ENCODE measurements around the gene LAMTOR2.
A peak's percentile ranks its signal among the peaks of the same experiment; 100 is the strongest.

LAMTOR2 gene

DNA sequence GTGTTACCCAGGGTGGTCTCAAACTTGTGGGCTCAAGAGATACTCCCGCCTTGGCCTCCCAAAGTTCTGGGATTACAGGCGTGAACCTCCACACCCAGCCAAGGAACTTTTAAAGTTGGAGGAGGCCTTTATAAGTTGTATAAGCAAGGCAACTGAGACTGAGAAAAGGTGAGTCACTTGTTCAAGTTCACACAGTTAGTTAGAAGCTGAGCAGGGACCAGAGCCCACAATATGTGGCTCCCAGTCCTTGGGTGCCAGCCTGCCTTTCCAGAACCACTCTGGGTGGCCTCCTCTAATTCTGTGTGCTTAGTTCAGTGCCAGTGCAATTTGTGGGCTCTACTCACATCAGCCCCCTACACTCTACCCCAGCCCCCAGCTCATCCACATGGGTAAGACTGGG, 10.0 kb downstream of the LAMTOR2 start:
- no peak overlapping the region for H3K27ac ChIP-seq (ENCODE audit: low read depth, low read length)

DNA sequence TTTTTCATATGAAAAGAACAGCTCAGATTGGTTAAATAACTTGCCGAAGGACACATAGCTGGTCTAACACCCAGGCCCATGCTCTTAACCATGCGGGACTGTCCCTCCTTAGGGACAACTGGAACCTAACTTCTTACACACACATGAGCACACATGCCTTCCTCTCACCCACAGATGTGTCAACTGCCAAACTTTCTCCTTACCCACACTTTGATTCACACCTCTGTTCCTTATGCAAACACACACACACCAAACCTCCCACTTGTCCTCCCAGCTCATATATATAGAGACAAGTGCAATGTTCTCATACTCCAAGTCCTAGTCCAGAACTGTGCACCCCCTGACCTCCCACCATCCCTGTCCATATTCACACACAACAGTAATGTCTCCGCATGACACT, 10.6 kb downstream of the LAMTOR2 start:
- Histone ChIP-seq H3K4me3 (ENCODE audit: low read length) (no peak overlapping the region), H2BK120ac (ENCODE audit: low read depth, low read length) (no peak overlapping the region), H4K8ac (ENCODE audit: low read depth, low read length) (no peak overlapping the region), H3K9ac (ENCODE audit: low read length) (no peak overlapping the region), H3K27ac (ENCODE audit: low read depth, low read length) (no peak overlapping the region), H3K27me3 (ENCODE audit: insufficient read depth, low read length, poor library complexity) (no peaks in the 10 kb centered on the region), H3K36me3 (ENCODE audit: control insufficient read depth, insufficient read depth, low read length) (no peaks in the 10 kb centered on the region), H4K5ac (ENCODE audit: low read length) (no peak overlapping the region), H3K4me2 (ENCODE audit: low read length) (no peak overlapping the region), H3K79me2 (ENCODE audit: control insufficient read depth, insufficient read depth, low read length) (peaks cover 3% of the 10 kb centered on the region), H3K4me1 (ENCODE audit: control insufficient read depth, low read depth, low read length) (peaks cover 5% of the 10 kb centered on the region), H2BK15ac (replicated peaks; ENCODE audit: low read depth) (no peak overlapping the region), H3K56ac (ENCODE audit: low read length) (no peak overlapping the region), H3K4ac (ENCODE audit: low read depth, low read length) (no peak overlapping the region), H2AK5ac (ENCODE audit: low read length) (no peak overlapping the region), H3K79me1 (ENCODE audit: low read length) (peaks cover 2% of the 10 kb centered on the region), H2BK5ac (ENCODE audit: low read length) (no peak overlapping the region), H3K23ac (ENCODE audit: low read length) (no peak overlapping the region), H3K18ac (ENCODE audit: low read length) (no peak overlapping the region)
- WGBS (ENCODE audit: extremely low coverage, insufficient coverage, low lambda C conversion rate) = no CpG with 5 or more reads among the region's 3 CpGs
- DNase-seq = no peak

More for the DNA sequence above, 10.0 kb downstream of the LAMTOR2 start:
- H3K27me3 ChIP-seq (ENCODE audit: insufficient read depth, low read length, poor library complexity) = no peaks in the 10 kb centered on the region
- H3K9ac ChIP-seq (ENCODE audit: low read length) = no peak overlapping the region
- no CpG with 5 or more reads among the region's 2 CpGs for WGBS (ENCODE audit: extremely low coverage, insufficient coverage, low lambda C conversion rate)
- H2AK5ac ChIP-seq (ENCODE audit: low read length) = no peak overlapping the region
- H4K8ac ChIP-seq (ENCODE audit: low read depth, low read length) = no peak overlapping the region
- no peak overlapping the region for H3K4ac ChIP-seq (ENCODE audit: low read depth, low read length)
- no peak overlapping the region for H3K18ac ChIP-seq (ENCODE audit: low read length)
- DNase-seq = no peak
- H3K4me3 ChIP-seq (ENCODE audit: low read length) = no peak overlapping the region
- no peak overlapping the region for H2BK15ac ChIP-seq (replicated peaks; ENCODE audit: low read depth)
- H2BK120ac ChIP-seq (ENCODE audit: low read depth, low read length) = no peak overlapping the region
- no peak overlapping the region for H3K23ac ChIP-seq (ENCODE audit: low read length)
- H3K4me2 ChIP-seq (ENCODE audit: low read length) = no peak overlapping the region
- H2BK5ac ChIP-seq (ENCODE audit: low read length) = no peak overlapping the region
- H3K79me1 ChIP-seq (ENCODE audit: low read length) = peaks cover 2% of the 10 kb centered on the region
- no peak overlapping the region for H4K5ac ChIP-seq (ENCODE audit: low read length)
- no peak overlapping the region for H3K56ac ChIP-seq (ENCODE audit: low read length)
- no peaks in the 10 kb centered on the region for H3K36me3 ChIP-seq (ENCODE audit: control insufficient read depth, insufficient read depth, low read length)
- H3K4me1 ChIP-seq (ENCODE audit: control insufficient read depth, low read depth, low read length) = peaks cover 5% of the 10 kb centered on the region
- peaks cover 3% of the 10 kb centered on the region for H3K79me2 ChIP-seq (ENCODE audit: control insufficient read depth, insufficient read depth, low read length)

DNA sequence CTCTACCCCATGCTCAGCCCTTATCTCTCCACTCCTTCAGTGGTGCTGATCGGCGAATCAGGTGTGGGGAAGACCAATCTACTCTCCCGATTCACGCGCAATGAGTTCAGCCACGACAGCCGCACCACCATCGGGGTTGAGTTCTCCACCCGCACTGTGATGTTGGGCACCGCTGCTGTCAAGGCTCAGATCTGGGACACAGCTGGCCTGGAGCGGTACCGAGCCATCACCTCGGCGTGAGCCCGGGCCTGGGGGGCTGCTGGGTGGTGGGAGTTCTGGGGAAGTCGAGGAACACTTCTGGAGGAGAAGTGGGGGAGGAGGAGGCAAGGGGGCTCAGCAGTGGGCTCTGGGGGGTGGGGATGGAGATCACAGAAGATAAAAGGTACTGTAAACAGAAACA, 11.3 kb downstream of the LAMTOR2 start:
- Histone ChIP-seq H2AK5ac (ENCODE audit: low read length) (no peak overlapping the region), H3K23ac (ENCODE audit: low read length) (no peak overlapping the region), H2BK15ac (replicated peaks; ENCODE audit: low read depth) (no peak overlapping the region), H3K36me3 (ENCODE audit: control insufficient read depth, insufficient read depth, low read length) (no peaks in the 10 kb centered on the region), H2BK120ac (ENCODE audit: low read depth, low read length) (no peak overlapping the region), H2BK5ac (ENCODE audit: low read length) (no peak overlapping the region), H3K27ac (ENCODE audit: low read depth, low read length) (no peak overlapping the region), H3K9ac (ENCODE audit: low read length) (no peak overlapping the region), H3K79me1 (ENCODE audit: low read length) (peaks cover 2% of the 10 kb centered on the region), H3K4me1 (ENCODE audit: control insufficient read depth, low read depth, low read length) (peaks cover 5% of the 10 kb centered on the region), H4K8ac (ENCODE audit: low read depth, low read length) (no peak overlapping the region), H4K5ac (ENCODE audit: low read length) (no peak overlapping the region), H3K56ac (ENCODE audit: low read length) (peak overlapping the region; percentile 47), H3K4me2 (ENCODE audit: low read length) (no peak overlapping the region), H3K4ac (ENCODE audit: low read depth, low read length) (no peak overlapping the region), H3K79me2 (ENCODE audit: control insufficient read depth, insufficient read depth, low read length) (peaks cover 3% of the 10 kb centered on the region), H3K18ac (ENCODE audit: low read length) (no peak overlapping the region), H3K27me3 (ENCODE audit: insufficient read depth, low read length, poor library complexity) (no peaks in the 10 kb centered on the region), H3K4me3 (ENCODE audit: low read length) (no peak overlapping the region)
- WGBS (ENCODE audit: extremely low coverage, insufficient coverage, low lambda C conversion rate) = no CpG with 5 or more reads among the region's 16 CpGs
- no peak for DNase-seq

DNA sequence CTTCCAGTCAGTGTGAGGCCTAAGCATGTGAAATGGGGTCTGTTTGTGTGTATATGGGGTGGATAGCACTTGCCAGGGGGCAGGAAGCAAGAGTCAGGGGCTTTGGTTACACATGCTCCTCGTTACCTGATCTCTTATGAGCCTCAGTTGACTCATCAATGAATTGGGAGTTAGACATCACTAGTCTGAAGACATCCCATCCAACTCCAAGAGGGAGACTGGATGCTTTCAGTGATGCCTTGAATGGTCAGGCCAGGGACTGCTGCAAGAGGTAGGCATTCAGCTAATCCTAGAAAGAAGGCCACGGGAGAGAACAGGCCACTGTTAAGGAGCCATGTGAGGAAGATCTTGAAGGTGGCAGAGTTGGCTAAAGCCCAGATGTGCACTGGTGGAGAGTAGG, 12.7 kb downstream of the LAMTOR2 start:
- Histone ChIP-seq H4K8ac (ENCODE audit: low read depth, low read length) (no peak overlapping the region), H3K23ac (ENCODE audit: low read length) (no peak overlapping the region), H3K56ac (ENCODE audit: low read length) (no peak overlapping the region), H2BK5ac (ENCODE audit: low read length) (no peak overlapping the region), H3K27me3 (ENCODE audit: insufficient read depth, low read length, poor library complexity) (no peaks in the 10 kb centered on the region), H3K4me2 (ENCODE audit: low read length) (no peak overlapping the region), H3K18ac (ENCODE audit: low read length) (no peak overlapping the region), H4K5ac (ENCODE audit: low read length) (no peak overlapping the region), H2BK15ac (replicated peaks; ENCODE audit: low read depth) (no peak overlapping the region), H3K36me3 (ENCODE audit: control insufficient read depth, insufficient read depth, low read length) (no peaks in the 10 kb centered on the region), H2AK5ac (ENCODE audit: low read length) (no peak overlapping the region), H3K4me3 (ENCODE audit: low read length) (no peak overlapping the region), H3K9ac (ENCODE audit: low read length) (no peak overlapping the region), H2BK120ac (ENCODE audit: low read depth, low read length) (no peak overlapping the region), H3K79me1 (ENCODE audit: low read length) (peaks cover 2% of the 10 kb centered on the region), H3K79me2 (ENCODE audit: control insufficient read depth, insufficient read depth, low read length) (peaks cover 1% of the 10 kb centered on the region), H3K4me1 (ENCODE audit: control insufficient read depth, low read depth, low read length) (peaks cover 2% of the 10 kb centered on the region), H3K27ac (ENCODE audit: low read depth, low read length) (no peak overlapping the region), H3K4ac (ENCODE audit: low read depth, low read length) (no peak overlapping the region)
- no peak for DNase-seq
- no CpG with 5 or more reads among the region's 2 CpGs for WGBS (ENCODE audit: extremely low coverage, insufficient coverage, low lambda C conversion rate)

DNA sequence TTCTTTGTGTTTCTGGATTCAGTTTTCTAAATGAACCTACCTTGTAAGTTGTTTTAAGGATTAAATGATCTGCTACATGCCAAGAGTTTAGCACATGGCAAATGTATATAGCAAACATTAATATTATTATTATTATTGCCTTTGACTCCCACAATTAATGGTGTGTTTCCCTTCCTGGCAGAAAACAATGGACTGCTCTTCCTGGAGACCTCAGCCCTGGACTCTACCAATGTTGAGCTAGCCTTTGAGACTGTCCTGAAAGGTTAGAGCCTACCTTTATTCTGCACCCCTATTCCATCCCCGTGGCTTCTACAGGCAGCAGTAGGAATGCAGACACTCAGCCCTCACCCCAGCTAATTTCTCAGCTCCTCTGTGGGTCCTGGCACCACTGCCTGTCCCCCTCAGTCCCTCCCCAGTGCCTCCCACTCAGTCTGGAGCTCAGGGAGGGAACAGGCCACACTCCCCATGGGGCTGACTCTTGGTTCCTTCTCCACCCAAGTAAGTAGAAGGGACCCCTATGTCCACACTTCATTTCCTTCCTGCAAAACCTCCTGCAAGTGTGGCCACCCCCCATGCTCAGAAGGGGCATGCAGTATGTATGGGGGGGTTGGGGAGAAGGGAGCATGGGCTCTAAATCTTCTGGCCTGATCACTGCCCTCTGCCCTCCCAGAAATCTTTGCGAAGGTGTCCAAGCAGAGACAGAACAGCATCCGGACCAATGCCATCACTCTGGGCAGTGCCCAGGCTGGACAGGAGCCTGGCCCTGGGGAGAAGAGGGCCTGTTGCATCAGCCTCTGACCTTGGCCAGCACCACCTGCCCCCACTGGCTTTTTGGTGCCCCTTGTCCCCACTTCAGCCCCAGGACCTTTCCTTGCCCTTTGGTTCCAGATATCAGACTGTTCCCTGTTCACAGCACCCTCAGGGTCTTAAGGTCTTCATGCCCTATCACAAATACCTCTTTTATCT, 15.2 kb downstream of the LAMTOR2 start:
- Histone ChIP-seq H3K79me2 (ENCODE audit: control insufficient read depth, insufficient read depth, low read length) (no peaks in the 10 kb centered on the region), H2BK15ac (replicated peaks; ENCODE audit: low read depth) (no peak overlapping the region), H3K4me2 (ENCODE audit: low read length) (no peak overlapping the region), H3K4me1 (ENCODE audit: control insufficient read depth, low read depth, low read length) (peaks cover 9% of the 10 kb centered on the region), H2AK5ac (ENCODE audit: low read length) (no peak overlapping the region), H3K4ac (ENCODE audit: low read depth, low read length) (no peak overlapping the region), H3K23ac (ENCODE audit: low read length) (no peak overlapping the region), H3K27me3 (ENCODE audit: insufficient read depth, low read length, poor library complexity) (no peaks in the 10 kb centered on the region), H3K4me3 (ENCODE audit: low read length) (no peak overlapping the region), H3K9ac (ENCODE audit: low read length) (no peak overlapping the region), H3K27ac (ENCODE audit: low read depth, low read length) (no peak overlapping the region), H3K56ac (ENCODE audit: low read length) (no peak overlapping the region), H4K8ac (ENCODE audit: low read depth, low read length) (no peak overlapping the region), H4K5ac (ENCODE audit: low read length) (no peak overlapping the region), H3K18ac (ENCODE audit: low read length) (no peak overlapping the region), H2BK5ac (ENCODE audit: low read length) (no peak overlapping the region), H2BK120ac (ENCODE audit: low read depth, low read length) (no peak overlapping the region), H3K36me3 (ENCODE audit: control insufficient read depth, insufficient read depth, low read length) (no peaks in the 10 kb centered on the region), H3K79me1 (ENCODE audit: low read length) (peaks cover 6% of the 10 kb centered on the region)
- no peak for DNase-seq
- WGBS (ENCODE audit: extremely low coverage, insufficient coverage, low lambda C conversion rate) = no CpG with 5 or more reads among the region's 3 CpGs

Measured in mesendoderm (in vitro differentiated cells).